Hematopoietic multipotent progenitor cell treated with erythropoietin and hydrocortisone succinate and interleukin-3 and kit ligand, for 4 days (in vitro differentiated cells): Measurements from ENCODE around the gene ERGIC1.
"Not testable (repeated sequence)": the region's sequence is repeated elsewhere in the genome, so short reads cannot be mapped to it uniquely, and the experiment has no call there.

Experiments used
- DNase-seq: peaks from one replicate; pipeline ENCODE4 v3.0.0-alpha.2; 2015

ERGIC1 gene

GRCh38 chr5:172833686-172834414 is at the start of gene ERGIC1:
ERGIC1 (plus strand) TSS chr5:172834251; CDS start chr5:172834414, 163 bp downstream.
- peak; percentile 93 for DNase-seq

- no peak for DNase-seq
These were observed 48.5 kb upstream of the ERGIC1 start for GRCh38 chr5:172785429-172786088.

- no peak for DNase-seq
These were observed 47.2 kb upstream of the ERGIC1 start for GRCh38 chr5:172786736-172787462.

- not testable (repeated sequence) for DNase-seq
These were observed 46.5 kb upstream of the ERGIC1 start for GRCh38 chr5:172787538-172787937.

GRCh38 chr5:172788771-172789686 is 45.0 kb upstream of the ERGIC1 start:
- peak; percentile 94 for DNase-seq

- no peak for DNase-seq
These were observed 44.2 kb upstream of the ERGIC1 start for GRCh38 chr5:172789687-172790495.

- DNase-seq: no peak
These were observed 43.6 kb upstream of the ERGIC1 start for GRCh38 chr5:172790496-172790889.

GRCh38 chr5:172791286-172791685 is 42.8 kb upstream of the ERGIC1 start:
- no peak for DNase-seq

- DNase-seq: no peak
These were observed 42.2 kb upstream of the ERGIC1 start for GRCh38 chr5:172791726-172792445.

GRCh38 chr5:172792701-172793570 is 41.1 kb upstream of the ERGIC1 start:
- peak; percentile 51 for DNase-seq

- peak; percentile 69 for DNase-seq
These were observed 40.2 kb upstream of the ERGIC1 start for GRCh38 chr5:172793577-172794488.

- no peak for DNase-seq
These were observed 38.6 kb upstream of the ERGIC1 start for GRCh38 chr5:172795318-172795977.

GRCh38 chr5:172796306-172796705 is 37.7 kb upstream of the ERGIC1 start:
- DNase-seq: no peak

- DNase-seq: peak; percentile 48
These were observed 36.3 kb upstream of the ERGIC1 start for GRCh38 chr5:172797771-172798191.

- peak; percentile 85 for DNase-seq
These were observed 35.4 kb upstream of the ERGIC1 start for GRCh38 chr5:172798422-172799215.

GRCh38 chr5:172799416-172799815 is 34.6 kb upstream of the ERGIC1 start:
- DNase-seq: no peak

GRCh38 chr5:172800088-172800551 is 33.9 kb upstream of the ERGIC1 start:
- peak; percentile 84 for DNase-seq
